Dendritic cell treated with granulocyte-macrophage colony-stimulating factor and Interleukin-4, amounts not matched to agents 40 ng/mL and 50 ng/mL, for 4 days (primary cell): ENCODE results near the gene AP4S1.
"Not testable (repeated sequence)": the region's sequence is repeated elsewhere in the genome, so short reads cannot be mapped to it uniquely, and the experiment has no call there.

Experiments used
- H3K27ac Mint-ChIP-seq: one replicate; pipeline ENCODE4 v1.8.0; 2022; ENCODE audit warnings: mild to moderate bottlenecking, mixed read lengths
- H3K27me3 Mint-ChIP-seq: one replicate; pipeline ENCODE4 v1.8.0; 2022; ENCODE audit warnings: mild to moderate bottlenecking, mixed read lengths
- H3K36me3 Mint-ChIP-seq: one replicate; pipeline ENCODE4 v1.8.0; 2022; ENCODE audit warnings: low read depth, mixed read lengths
- H3K4me1 Mint-ChIP-seq: one replicate; pipeline ENCODE4 v1.8.0; 2022; ENCODE audit warnings: low read depth, mixed read lengths
- H3K4me3 Mint-ChIP-seq: one replicate; pipeline ENCODE4 v1.8.0; 2022; ENCODE audit warnings: mild to moderate bottlenecking, moderate library complexity, mixed read lengths
- H3K9me3 Mint-ChIP-seq: one replicate; pipeline ENCODE4 v1.8.0; 2022; ENCODE audit warnings: mixed read lengths
- intact Hi-C: fragments of 100-400 bp; cut with micrococcal nuclease; formaldehyde crosslinking; loops from one replicate; pipeline ENCODE4 v1.15.0; 2022

AP4S1 gene

DNA sequence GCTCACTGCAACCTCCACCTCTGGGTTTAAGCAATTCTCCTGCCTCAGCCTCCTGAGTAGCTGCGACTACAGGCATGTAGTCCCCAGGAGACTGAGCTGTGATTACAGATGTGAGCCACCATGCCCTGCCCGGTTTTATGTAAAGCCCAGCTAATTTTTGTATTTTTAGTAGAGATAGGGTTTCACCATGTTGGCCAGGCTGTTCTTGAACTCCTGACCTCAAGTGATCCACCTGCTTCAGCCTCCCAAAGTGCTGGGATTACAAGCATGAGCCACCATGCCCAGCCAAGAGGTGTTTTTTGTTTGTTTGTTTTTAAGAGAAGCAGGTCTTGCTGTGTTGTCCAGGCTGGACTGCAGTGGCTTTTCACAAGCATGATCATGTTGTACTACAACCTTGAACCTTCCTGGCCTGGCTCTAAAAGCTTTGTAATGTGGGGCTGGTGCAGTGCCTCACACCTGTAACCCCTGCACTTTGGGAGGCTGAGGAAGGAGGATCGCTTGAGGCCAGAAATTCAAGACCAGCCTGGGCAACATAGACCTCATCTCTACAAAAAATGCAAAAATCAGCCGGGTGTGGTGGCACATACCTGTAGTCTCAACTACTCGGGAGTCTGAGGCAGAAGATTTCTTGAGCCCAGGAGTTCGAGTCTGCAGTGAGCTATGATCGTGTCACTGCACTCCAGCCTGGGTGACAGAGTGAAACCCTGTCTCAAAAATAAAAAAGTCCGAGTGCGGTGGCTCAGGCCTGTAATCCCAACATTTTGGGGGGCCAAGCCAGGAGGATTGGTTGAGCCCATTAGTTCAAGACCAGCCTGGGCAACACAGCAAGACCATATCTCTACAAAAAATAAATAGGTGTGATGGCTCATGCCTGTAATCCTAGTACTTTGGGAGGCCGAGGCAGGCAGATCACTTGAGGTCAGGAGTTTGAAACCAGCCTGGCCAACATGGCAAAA, 68.7 kb downstream of the AP4S1 start:
- intact Hi-C loops, H3K27ac Mint-ChIP-seq, H3K9me3 Mint-ChIP-seq, H3K27me3 Mint-ChIP-seq, H3K4me3 Mint-ChIP-seq: not testable (repeated sequence)
- Mint-ChIP-seq H3K4me1 (peaks cover 24% of the 10 kb centered on the region), H3K36me3 (peaks cover 22% of the 10 kb centered on the region)

DNA sequence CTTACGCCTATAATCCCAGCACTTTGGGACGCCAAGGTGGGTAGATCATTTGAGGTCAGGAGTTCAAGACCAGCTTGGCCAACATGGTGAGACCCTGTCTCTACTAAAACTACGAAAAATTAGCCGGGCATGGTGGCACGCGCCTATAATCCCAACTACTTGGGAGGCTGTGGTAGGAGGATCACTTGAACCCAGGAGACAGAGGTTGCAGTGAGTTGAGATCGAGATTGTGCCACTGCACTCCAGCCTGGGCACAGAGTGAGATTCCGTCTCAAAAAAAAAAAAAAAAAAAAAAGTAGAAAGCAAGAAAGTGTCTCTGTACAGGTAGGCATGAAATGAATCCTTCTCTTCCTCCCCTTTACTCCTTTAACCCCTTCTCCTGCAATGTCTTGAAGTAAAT, 70.4 kb downstream of the AP4S1 start:
- Mint-ChIP-seq H3K4me1 (peaks cover 15% of the 10 kb centered on the region), H3K36me3 (peaks cover 38% of the 10 kb centered on the region)
- H3K4me3 Mint-ChIP-seq, intact Hi-C loops, H3K27me3 Mint-ChIP-seq, H3K27ac Mint-ChIP-seq, H3K9me3 Mint-ChIP-seq: not testable (repeated sequence)

DNA sequence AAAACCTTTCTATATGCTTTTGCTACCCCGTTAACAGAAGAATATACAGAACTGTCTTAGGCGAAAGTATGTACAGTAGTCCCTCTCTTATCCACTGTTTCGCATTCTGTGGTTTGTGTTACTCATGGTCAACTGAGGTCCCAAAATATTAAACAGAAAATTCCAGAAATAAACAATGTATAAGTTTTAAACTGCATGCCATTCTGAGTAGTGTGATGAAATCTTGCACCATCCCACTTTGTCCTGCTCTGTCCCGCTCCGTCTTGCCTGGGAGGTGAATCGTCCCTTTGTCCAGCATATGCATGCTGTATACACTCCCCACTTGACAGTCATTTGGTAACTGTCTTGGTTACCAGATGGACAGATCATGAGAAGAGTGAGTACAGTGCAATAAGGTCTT, 70.8 kb downstream of the AP4S1 start:
- H3K4me1 Mint-ChIP-seq, result peaks cover 10% of the 10 kb centered on the region
- H3K4me3 Mint-ChIP-seq, result no peak overlapping the region
- no peak overlapping the region for H3K27ac Mint-ChIP-seq
- intact Hi-C loops, result no loop called here
- H3K9me3 Mint-ChIP-seq, result no peaks in the 10 kb centered on the region
- H3K36me3 Mint-ChIP-seq, result peaks cover 42% of the 10 kb centered on the region
- H3K27me3 Mint-ChIP-seq, result no peaks in the 10 kb centered on the region

DNA sequence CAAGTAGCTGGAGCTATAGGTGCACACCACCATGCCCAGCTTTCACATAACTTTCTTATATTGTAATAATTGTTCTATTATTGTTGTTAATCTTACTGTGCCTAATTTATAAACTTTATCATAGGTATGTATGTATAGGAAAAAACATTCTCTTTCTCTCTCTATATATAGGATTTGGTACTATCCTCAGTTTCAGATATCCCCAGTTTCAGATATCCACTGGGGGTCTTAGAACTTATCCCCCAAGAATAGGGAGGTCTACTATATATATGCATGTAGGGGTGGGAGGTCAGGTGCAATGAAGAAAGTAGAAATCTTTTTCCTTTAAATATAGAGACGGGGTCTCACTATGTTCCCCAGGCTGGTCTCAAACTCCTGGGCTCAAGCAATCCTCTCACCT, 71.6 kb downstream of the AP4S1 start:
- H3K27me3 Mint-ChIP-seq, result no peaks in the 10 kb centered on the region
- no peak overlapping the region for H3K4me3 Mint-ChIP-seq
- peaks cover 2% of the 10 kb centered on the region for H3K4me1 Mint-ChIP-seq
- peaks cover 51% of the 10 kb centered on the region for H3K36me3 Mint-ChIP-seq
- H3K27ac Mint-ChIP-seq, result no peak overlapping the region
- intact Hi-C loops, result no loop called here
- H3K9me3 Mint-ChIP-seq, result no peaks in the 10 kb centered on the region

DNA sequence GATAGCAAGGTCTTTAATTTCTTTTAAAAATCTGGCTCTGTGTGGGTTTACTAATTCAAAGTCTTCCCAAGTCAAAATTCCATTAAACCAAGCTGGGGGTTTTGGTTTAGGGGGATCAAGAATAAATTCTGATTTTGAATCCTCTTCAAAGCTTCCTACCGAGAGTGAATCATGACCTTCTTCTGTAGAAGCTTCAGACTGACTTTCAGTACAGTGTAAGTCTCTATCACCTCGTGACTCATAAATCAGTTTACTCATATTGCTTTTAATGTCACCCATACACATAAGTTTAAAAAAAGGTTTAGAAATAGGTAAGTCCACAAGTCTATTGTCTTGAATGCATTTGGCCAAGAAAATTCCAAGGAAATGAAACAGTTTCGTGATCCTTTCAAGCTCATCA, 81.3 kb downstream of the AP4S1 start:
- H3K27ac Mint-ChIP-seq, result no peak overlapping the region
- H3K4me3 Mint-ChIP-seq, result no peak overlapping the region
- H3K27me3 Mint-ChIP-seq, result no peaks in the 10 kb centered on the region
- no peaks in the 10 kb centered on the region for H3K4me1 Mint-ChIP-seq
- H3K36me3 Mint-ChIP-seq, result peaks cover 91% of the 10 kb centered on the region
- no peaks in the 10 kb centered on the region for H3K9me3 Mint-ChIP-seq
- intact Hi-C loops, result loop anchor here (5.0 kb wide), 2 partner anchors 36 to 66 kb away; no protein-coding TSS in a partner anchor

DNA sequence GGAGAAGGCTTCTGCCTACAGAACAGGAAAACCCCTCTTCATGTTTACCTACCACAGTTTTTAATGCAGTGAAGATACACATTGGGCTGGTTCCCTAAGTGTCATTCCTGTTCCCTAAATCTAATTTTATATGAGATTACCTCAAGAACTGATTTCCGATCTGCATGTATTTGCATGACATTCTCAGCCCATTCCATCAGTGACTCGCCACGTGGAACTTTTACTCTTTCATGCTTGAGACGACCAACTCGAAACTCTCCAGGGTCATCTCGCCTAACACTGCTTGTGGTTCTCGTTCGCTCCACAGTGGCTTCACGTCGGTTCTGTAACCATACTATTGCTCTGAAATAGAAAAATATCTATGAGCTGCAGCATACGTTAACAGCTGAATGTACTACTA, 83.8 kb downstream of the AP4S1 start:
- Mint-ChIP-seq H3K4me3 (no peak overlapping the region), H3K27me3 (no peaks in the 10 kb centered on the region), H3K27ac (no peak overlapping the region), H3K9me3 (no peaks in the 10 kb centered on the region), H3K36me3 (peaks cover 88% of the 10 kb centered on the region), H3K4me1 (no peaks in the 10 kb centered on the region)
- intact Hi-C loops, result loop anchor here (5.0 kb wide), 2 partner anchors 33 to 63 kb away; no protein-coding TSS in a partner anchor

DNA sequence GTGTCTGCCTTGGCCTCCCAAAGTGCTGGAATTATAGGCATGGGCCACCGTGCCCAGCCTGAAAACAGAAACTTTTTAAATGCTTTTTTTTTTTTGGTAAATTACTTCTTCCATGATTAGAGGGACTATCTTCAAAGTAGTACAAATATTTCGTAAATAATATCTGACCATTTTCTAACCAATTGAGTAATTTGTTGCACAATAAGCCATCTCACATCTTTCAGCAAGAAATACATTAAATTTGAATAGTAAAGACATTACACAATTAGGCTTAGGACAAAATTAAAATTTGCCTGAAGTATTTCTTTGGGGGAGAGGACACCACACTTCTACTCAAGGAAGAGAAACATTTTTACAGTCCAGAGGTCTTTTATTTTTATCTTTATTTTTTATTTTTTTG, 85.4 kb downstream of the AP4S1 start:
- peaks cover 86% of the 10 kb centered on the region for H3K36me3 Mint-ChIP-seq
- no peak overlapping the region for H3K27ac Mint-ChIP-seq
- intact Hi-C loops, result no loop called here

DNA sequence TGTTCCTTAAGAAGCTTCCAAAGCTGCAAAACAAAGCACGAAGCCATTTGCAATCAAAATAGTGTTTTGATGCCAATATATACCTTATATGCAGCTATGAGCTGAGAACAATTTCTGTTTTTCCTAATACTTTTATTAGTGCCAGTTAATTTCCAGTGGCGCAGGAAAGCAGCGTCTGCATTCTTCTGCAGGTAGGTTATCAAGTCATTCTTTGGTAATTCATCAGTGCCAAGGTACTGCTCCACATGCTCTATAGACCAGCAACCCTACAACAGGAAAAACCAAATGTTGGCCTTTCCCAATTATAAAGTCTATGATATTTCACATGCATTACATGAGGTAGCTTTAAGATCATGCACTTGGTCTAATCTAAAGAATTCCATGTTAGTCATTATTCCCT, 88.3 kb downstream of the AP4S1 start:
- no peaks in the 10 kb centered on the region for H3K27me3 Mint-ChIP-seq
- H3K4me3 Mint-ChIP-seq, result no peak overlapping the region
- no peaks in the 10 kb centered on the region for H3K4me1 Mint-ChIP-seq
- no peak overlapping the region for H3K27ac Mint-ChIP-seq
- intact Hi-C loops, result no loop called here
- H3K36me3 Mint-ChIP-seq, result peaks cover 88% of the 10 kb centered on the region
- H3K9me3 Mint-ChIP-seq, result no peaks in the 10 kb centered on the region

More for the DNA sequence above, 85.4 kb downstream of the AP4S1 start:
- no peak overlapping the region for H3K4me3 Mint-ChIP-seq
- no peaks in the 10 kb centered on the region for H3K4me1 Mint-ChIP-seq
- H3K27me3 Mint-ChIP-seq, result no peaks in the 10 kb centered on the region
- H3K9me3 Mint-ChIP-seq, result no peaks in the 10 kb centered on the region

DNA sequence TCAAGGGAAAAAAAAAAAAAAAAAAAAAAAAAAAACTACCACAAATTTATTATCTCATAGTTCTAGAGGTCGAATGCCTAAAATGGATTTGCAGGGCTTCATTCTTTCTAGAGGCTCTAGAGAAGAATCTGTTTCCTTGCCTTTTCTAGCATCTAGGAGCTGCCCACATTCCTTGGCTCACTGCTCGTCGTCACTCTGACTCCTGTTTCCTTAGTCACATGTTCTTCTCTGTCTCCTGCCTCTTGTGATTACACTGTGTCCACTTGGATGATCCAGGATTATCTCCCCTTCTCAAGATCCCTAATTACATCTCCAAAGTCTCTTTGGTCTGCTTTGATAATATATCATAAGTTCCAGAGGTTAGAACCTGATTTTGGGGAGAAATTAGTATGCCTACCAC, 93.4 kb downstream of the AP4S1 start:
- Mint-ChIP-seq H3K9me3 (no peaks in the 10 kb centered on the region), H3K36me3 (peaks cover 91% of the 10 kb centered on the region), H3K4me1 (no peaks in the 10 kb centered on the region), H3K4me3 (no peak overlapping the region), H3K27me3 (no peaks in the 10 kb centered on the region), H3K27ac (no peak overlapping the region)
- intact Hi-C loops, result no loop called here

DNA sequence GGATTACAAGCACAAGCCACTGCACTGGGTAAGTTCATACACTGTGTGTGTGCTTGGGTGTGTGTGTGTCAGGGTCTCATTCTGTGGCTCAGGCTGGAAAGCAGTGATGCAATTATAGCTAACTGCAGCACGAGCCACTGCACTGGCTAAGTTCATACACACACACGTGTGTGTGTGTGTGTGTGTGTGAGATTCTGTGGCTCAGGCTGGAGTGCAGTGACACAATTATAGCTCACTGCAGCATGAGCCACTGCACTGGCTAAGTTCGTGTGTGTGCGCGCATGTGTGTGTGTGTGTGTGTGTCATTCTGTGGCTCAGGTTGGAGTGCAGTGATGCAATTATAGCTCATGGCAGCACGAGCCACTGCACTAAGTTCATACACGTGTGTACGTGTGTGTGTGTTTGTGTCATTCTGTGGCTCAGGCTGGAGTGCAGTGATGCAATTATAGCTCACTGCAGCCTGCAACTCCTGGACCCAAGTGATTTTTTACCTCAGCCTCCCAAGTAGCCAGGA, 96.7 kb downstream of the AP4S1 start:
- intact Hi-C loops, result loop anchor here (10.0 kb wide), 1 partner anchor 233 kb away; no protein-coding TSS in a partner anchor
- H3K27me3 Mint-ChIP-seq, result no peaks in the 10 kb centered on the region
- H3K36me3 Mint-ChIP-seq, result peaks cover 89% of the 10 kb centered on the region
- no peaks in the 10 kb centered on the region for H3K4me1 Mint-ChIP-seq
- no peaks in the 10 kb centered on the region for H3K9me3 Mint-ChIP-seq
- H3K4me3 Mint-ChIP-seq, result no peak overlapping the region
- no peak overlapping the region for H3K27ac Mint-ChIP-seq

DNA sequence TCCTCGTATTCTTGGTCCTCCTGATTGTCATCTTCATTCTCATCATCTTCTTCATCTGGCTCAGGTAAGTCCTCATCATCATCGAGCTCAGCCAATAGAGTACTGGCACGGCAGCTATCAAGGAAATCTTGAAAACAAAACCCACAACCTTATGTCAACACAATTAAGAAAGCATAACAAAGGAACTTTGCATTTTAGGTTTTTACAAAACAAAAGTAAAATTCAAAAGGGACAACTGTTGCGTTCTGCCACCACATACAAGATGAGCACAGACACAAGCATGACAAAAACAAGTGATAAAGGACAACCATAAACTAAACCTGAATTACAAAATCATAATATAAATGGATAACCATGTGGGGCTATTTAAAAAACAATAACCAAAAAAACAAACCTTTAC, 97.5 kb downstream of the AP4S1 start:
- H3K9me3 Mint-ChIP-seq, result no peaks in the 10 kb centered on the region
- no peaks in the 10 kb centered on the region for H3K27me3 Mint-ChIP-seq
- no peaks in the 10 kb centered on the region for H3K4me1 Mint-ChIP-seq
- H3K36me3 Mint-ChIP-seq, result peaks cover 92% of the 10 kb centered on the region
- intact Hi-C loops, result loop anchor here (10.0 kb wide), 1 partner anchor 232 kb away; no protein-coding TSS in a partner anchor
- H3K27ac Mint-ChIP-seq, result no peak overlapping the region
- H3K4me3 Mint-ChIP-seq, result no peak overlapping the region

DNA sequence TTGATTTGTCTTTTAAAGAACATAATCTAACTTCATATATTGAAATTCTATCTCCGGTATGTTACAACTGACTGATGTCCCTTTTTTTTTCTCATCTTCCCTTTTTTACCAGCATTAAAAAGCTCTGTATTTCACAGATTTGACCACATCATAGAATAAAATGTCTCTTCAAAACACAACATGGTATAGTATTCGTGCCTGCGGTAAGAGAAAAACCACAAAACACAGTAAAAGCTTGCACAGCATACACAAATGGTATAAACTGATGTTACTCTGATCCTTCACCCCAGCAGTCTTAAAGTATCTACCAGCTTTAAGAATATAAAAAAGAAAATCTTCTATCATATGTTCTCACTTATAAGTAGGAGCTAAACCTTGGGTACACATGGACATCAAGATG, 98.7 kb downstream of the AP4S1 start:
- peaks cover 9% of the 10 kb centered on the region for H3K4me1 Mint-ChIP-seq
- H3K27ac Mint-ChIP-seq, result no peak overlapping the region
- H3K4me3 Mint-ChIP-seq, result no peak overlapping the region
- peaks cover 92% of the 10 kb centered on the region for H3K36me3 Mint-ChIP-seq
- intact Hi-C loops, result loop anchor here (10.0 kb wide), 1 partner anchor 231 kb away; no protein-coding TSS in a partner anchor
- H3K27me3 Mint-ChIP-seq, result no peaks in the 10 kb centered on the region
- no peaks in the 10 kb centered on the region for H3K9me3 Mint-ChIP-seq

DNA sequence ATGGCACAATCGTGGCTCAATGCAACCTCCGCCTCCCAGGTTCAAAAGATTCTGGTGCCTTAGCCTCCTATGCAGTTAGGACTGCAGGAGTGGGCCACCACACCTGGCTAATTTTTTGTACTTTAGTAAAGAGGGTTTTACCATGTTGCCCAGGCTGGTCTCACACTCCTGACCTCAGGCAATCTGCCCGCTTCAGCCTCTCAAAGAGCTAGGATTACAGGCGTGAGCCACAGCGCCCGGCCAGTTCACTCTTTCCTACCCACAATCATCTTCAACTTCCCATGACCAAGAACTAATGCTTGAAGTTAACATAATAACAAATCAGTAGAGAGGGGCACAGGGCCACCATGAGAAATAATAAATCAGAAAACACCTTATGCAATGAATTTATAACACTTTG, 99.8 kb downstream of the AP4S1 start:
- no peak overlapping the region for H3K27ac Mint-ChIP-seq
- intact Hi-C loops, result loop anchor here (10.0 kb wide), 1 partner anchor 230 kb away; no protein-coding TSS in a partner anchor
- H3K4me1 Mint-ChIP-seq, result peaks cover 10% of the 10 kb centered on the region
- H3K9me3 Mint-ChIP-seq, result no peaks in the 10 kb centered on the region
- H3K27me3 Mint-ChIP-seq, result no peaks in the 10 kb centered on the region
- peaks cover 83% of the 10 kb centered on the region for H3K36me3 Mint-ChIP-seq
- H3K4me3 Mint-ChIP-seq, result no peak overlapping the region

DNA sequence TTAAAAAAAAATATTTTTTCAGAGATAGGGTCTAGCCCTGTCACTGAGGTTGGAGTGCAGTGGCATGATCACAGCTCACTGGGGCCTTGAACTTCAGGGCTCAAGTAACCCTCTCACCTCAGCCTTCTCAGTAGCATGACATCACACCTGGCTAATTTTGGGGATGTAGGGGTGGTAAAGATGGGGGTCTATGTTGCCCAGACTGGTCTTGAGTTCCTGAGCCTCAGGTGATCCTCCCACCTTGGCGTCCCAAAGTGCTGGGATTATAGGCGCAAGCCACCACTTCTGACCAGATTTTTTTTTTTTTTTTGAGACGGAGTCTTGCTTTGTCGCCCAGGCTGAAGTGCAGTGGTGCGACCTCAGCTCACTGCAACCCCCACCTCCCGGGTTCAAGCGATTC, 101.2 kb downstream of the AP4S1 start:
- no peaks in the 10 kb centered on the region for H3K27me3 Mint-ChIP-seq
- H3K36me3 Mint-ChIP-seq, result peaks cover 85% of the 10 kb centered on the region
- no peaks in the 10 kb centered on the region for H3K9me3 Mint-ChIP-seq
- H3K27ac Mint-ChIP-seq, result no peak overlapping the region
- intact Hi-C loops, result loop anchor here (10.0 kb wide), 1 partner anchor 228 kb away; no protein-coding TSS in a partner anchor
- H3K4me3 Mint-ChIP-seq, result no peak overlapping the region
- H3K4me1 Mint-ChIP-seq, result peaks cover 10% of the 10 kb centered on the region
